ENCODE measurements around the gene HOXA1.

- TF ChIP-seq CTCF (IDR thresholded peaks at IDR 0.05; ENCODE audit: borderline replicate concordance, extremely low read depth, low read length, poor library complexity, severe bottlenecking) (no peak), EZH2 (IDR thresholded peaks at IDR 0.05; ENCODE audit: borderline replicate concordance, low read depth, low read length, severe bottlenecking) (no peak)
These were observed 2.5 kb downstream of the HOXA1 start for GRCh38 chr7:27093184-27093895.

Data from DND-41 (cell line).